Panc1 (cell line): ENCODE data around the gene MT1H.

Experiments
- POLR2AphosphoS5 ChIP-seq: IDR thresholded peaks from 2 replicates; pipeline ENCODE4 v1.6.1; 2012; ENCODE audit warnings: mild to moderate bottlenecking, low read depth, low read length, moderate library complexity
- TCF7L2 ChIP-seq: IDR thresholded peaks from 2 replicates; pipeline ENCODE4 v1.6.1; 2011; ENCODE audit warnings: mild to moderate bottlenecking, low read depth, low read length, inconsistent platforms
- TF ChIP-seq, protein P1 (sequence below): fragments of 450-650 bp; IDR thresholded peaks from 2 replicates; pipeline ENCODE4 v1.5.1; 2017; ENCODE audit warnings: mild to moderate bottlenecking

DNA sequence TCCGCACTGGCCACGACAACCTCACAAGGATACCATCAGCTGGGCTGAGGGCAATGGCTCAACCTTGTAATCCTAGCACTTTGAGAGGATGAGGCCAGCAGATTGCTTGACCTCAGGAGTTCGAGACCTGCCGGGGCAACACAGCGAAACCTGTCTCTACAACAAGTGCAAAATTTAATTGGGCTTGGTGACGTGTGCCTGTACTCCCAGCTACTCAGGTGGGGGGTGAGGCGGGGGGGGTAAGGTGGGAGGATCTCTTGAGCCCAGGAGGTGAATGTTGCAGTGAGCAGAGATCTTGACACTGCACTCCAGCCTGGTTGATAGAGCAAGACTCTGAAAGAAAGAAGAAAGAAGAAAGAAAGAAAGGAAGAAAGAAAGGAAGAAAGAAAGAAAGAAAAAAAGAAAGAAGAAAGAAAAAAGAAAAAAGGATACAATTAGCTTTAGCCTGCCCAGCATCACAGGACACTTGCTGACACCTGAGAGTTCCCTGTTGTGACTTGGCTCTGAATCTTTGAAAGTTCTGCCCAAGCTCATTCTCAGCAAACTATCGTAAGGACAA is 49.2 kb upstream of the MT1H start:
- TF ChIP-seq, protein P1, sequence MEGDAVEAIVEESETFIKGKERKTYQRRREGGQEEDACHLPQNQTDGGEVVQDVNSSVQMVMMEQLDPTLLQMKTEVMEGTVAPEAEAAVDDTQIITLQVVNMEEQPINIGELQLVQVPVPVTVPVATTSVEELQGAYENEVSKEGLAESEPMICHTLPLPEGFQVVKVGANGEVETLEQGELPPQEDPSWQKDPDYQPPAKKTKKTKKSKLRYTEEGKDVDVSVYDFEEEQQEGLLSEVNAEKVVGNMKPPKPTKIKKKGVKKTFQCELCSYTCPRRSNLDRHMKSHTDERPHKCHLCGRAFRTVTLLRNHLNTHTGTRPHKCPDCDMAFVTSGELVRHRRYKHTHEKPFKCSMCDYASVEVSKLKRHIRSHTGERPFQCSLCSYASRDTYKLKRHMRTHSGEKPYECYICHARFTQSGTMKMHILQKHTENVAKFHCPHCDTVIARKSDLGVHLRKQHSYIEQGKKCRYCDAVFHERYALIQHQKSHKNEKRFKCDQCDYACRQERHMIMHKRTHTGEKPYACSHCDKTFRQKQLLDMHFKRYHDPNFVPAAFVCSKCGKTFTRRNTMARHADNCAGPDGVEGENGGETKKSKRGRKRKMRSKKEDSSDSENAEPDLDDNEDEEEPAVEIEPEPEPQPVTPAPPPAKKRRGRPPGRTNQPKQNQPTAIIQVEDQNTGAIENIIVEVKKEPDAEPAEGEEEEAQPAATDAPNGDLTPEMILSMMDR, result no peak
- TF ChIP-seq POLR2AphosphoS5 (no peak), TCF7L2 (no peak)
